CD4-positive, alpha-beta T cell treated with Interferon gamma for 1 hour (primary cell): ENCODE results near the gene PDLIM1.
A peak's percentile ranks its signal among the peaks of the same experiment; 100 is the strongest.

Experiments used
- DNase-seq: peaks from one replicate; pipeline ENCODE4 v3.0.0-alpha.2; 2020

PDLIM1 gene

GRCh38 chr10:95288303-95288702 is 2.5 kb downstream of the PDLIM1 start:
- DNase-seq = no peak

- DNase-seq = no peak
Observed at GRCh38 chr10:95287281-95287680, 3.5 kb downstream of the PDLIM1 start.

- no peak for DNase-seq
Observed at GRCh38 chr10:95286707-95287106, 4.1 kb downstream of the PDLIM1 start.

GRCh38 chr10:95285556-95285955 is 5.2 kb downstream of the PDLIM1 start:
- DNase-seq = no peak

- no peak for DNase-seq
Observed at GRCh38 chr10:95284807-95285206, 6.0 kb downstream of the PDLIM1 start.

- no peak for DNase-seq
Observed at GRCh38 chr10:95282107-95282506, 8.7 kb downstream of the PDLIM1 start.

GRCh38 chr10:95281206-95281605 is 9.6 kb downstream of the PDLIM1 start:
- no peak for DNase-seq

GRCh38 chr10:95280637-95281036 is 10.2 kb downstream of the PDLIM1 start:
- DNase-seq = no peak

GRCh38 chr10:95279042-95279820 is 11.6 kb downstream of the PDLIM1 start:
- DNase-seq = no peak

- no peak for DNase-seq
Observed at GRCh38 chr10:95278061-95278988, 12.5 kb downstream of the PDLIM1 start.

- no peak for DNase-seq
Observed at GRCh38 chr10:95277614-95278013, 13.2 kb downstream of the PDLIM1 start.

GRCh38 chr10:95277201-95277570 is 13.6 kb downstream of the PDLIM1 start:
- no peak for DNase-seq

GRCh38 chr10:95276367-95277200 is 14.2 kb downstream of the PDLIM1 start:
- DNase-seq = no peak

- DNase-seq = no peak
Observed at GRCh38 chr10:95275726-95276366, 15.0 kb downstream of the PDLIM1 start.

GRCh38 chr10:95273393-95274312 is 17.1 kb downstream of the PDLIM1 start:
- no peak for DNase-seq

GRCh38 chr10:95268438-95268837 is 22.4 kb downstream of the PDLIM1 start:
- no peak for DNase-seq

- DNase-seq = no peak
Observed at GRCh38 chr10:95267251-95267650, 23.6 kb downstream of the PDLIM1 start.

GRCh38 chr10:95266674-95267095 is 24.1 kb downstream of the PDLIM1 start:
- peak; percentile 25 for DNase-seq

- DNase-seq = no peak
Observed at GRCh38 chr10:95265572-95265971, 25.2 kb downstream of the PDLIM1 start.

- no peak for DNase-seq
Observed at GRCh38 chr10:95264227-95265051, 26.4 kb downstream of the PDLIM1 start.

- no peak for DNase-seq
Observed at GRCh38 chr10:95263864-95264226, 27.0 kb downstream of the PDLIM1 start.
